Measurements from ENCODE around the gene MTMR10. TPM values are rescaled to one million over a fixed set of nuclear protein-coding genes. Genes with fewer than 3 reads are reported as not detected.

The MTMR10 gene
- total RNA-seq, 1 experiment from 2014 or later: 19.5 TPM

DNA sequence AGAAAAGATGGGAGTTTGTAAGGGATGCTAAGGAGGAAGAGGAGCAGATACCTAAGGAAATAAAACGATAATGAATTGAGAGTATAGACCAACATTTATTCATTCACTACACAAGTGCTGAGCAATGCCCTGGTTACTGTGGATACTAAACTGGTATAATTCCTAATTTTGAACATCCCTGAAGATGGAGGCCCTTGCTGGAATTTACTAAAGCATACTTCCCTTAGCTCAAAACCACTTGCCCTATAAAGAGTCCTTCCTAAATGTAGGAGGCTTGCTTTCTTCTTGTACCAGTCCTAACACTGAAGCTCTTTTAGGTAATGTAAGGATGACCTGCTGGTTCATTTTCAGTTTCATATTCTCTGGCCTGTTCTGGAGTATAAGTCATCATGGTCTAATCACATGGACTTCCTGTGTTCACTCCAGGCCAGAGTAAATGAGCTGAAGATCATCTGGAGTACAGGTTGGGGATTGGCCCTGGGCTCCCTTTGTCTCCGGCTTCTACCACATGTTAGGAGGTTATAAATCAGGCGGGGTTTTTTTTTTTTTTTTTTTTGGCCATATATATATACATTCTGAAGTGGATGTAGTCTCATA is 40.1 kb upstream of the MTMR10 start:
- H3K4me3 ChIP-seq (ENCODE audit: low read depth in 2 of 2, low read length in 2 of 2): no peak overlapping the region
- ChIA-PET POLR2A (interaction anchor here (0.6 kb wide), 1 partner anchor 63 kb away, joined by 11 read pairs; no protein-coding TSS in a partner anchor), CTCF (no interaction called here)
- in situ Hi-C loops (cut with HindIII; ENCODE audit: low pct_unique_long_range_greater_than_20kb, low sequenced_read_pairs): no loop called here
- no peaks in the 10 kb centered on the region for H3K9me3 ChIP-seq (ENCODE audit: control insufficient read depth, insufficient read depth, low read depth, low read length)
- no peak for ATAC-seq
- no peak for TF ChIP-seq TCF7L2 (IDR thresholded peaks at IDR 0.05; ENCODE audit: low read depth, low read length)
- TF ChIP-seq SIN3A (IDR thresholded peaks at IDR 0.05; ENCODE audit: borderline replicate concordance, insufficient read depth, low read depth, low read length): no peak
- TF ChIP-seq POLR2AphosphoS5 (IDR thresholded peaks at IDR 0.05; ENCODE audit: low read depth, low read length): no peak
- TF ChIP-seq, protein P1, sequence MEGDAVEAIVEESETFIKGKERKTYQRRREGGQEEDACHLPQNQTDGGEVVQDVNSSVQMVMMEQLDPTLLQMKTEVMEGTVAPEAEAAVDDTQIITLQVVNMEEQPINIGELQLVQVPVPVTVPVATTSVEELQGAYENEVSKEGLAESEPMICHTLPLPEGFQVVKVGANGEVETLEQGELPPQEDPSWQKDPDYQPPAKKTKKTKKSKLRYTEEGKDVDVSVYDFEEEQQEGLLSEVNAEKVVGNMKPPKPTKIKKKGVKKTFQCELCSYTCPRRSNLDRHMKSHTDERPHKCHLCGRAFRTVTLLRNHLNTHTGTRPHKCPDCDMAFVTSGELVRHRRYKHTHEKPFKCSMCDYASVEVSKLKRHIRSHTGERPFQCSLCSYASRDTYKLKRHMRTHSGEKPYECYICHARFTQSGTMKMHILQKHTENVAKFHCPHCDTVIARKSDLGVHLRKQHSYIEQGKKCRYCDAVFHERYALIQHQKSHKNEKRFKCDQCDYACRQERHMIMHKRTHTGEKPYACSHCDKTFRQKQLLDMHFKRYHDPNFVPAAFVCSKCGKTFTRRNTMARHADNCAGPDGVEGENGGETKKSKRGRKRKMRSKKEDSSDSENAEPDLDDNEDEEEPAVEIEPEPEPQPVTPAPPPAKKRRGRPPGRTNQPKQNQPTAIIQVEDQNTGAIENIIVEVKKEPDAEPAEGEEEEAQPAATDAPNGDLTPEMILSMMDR (IDR thresholded peaks at IDR 0.05): no peak
- TF ChIP-seq REST (IDR thresholded peaks at IDR 0.05; ENCODE audit: insufficient read depth in 1 of 2, low read depth in 2 of 2, low read length in 1 of 2): no peak
- DNase-seq (ENCODE audit: low read depth, low spot score): no peak
- no peaks in the 10 kb centered on the region for H3K4me1 ChIP-seq (ENCODE audit: control insufficient read depth, insufficient read depth, low read length)
- H3K27ac ChIP-seq (ENCODE audit: low read length): no peak overlapping the region
- intact Hi-C loops (cut with micrococcal nuclease; ENCODE audit: unreplicated experiment): no loop called here
- no peaks in the 10 kb centered on the region for H3K36me3 ChIP-seq (ENCODE audit: control insufficient read depth, insufficient read depth, low read length)
- no peaks in the 10 kb centered on the region for H3K27me3 ChIP-seq (ENCODE audit: control insufficient read depth, insufficient read depth, low read length)
- BruUV-seq (replicated peaks): no TSS peak

- intact Hi-C loops (cut with micrococcal nuclease; ENCODE audit: unreplicated experiment): no loop called here
- no peak for DNase-seq (ENCODE audit: low read depth, low spot score)
- Histone ChIP-seq H3K27ac (ENCODE audit: low read length) (no peak overlapping the region), H3K27me3 (ENCODE audit: control insufficient read depth, insufficient read depth, low read length) (no peaks in the 10 kb centered on the region), H3K4me3 (ENCODE audit: low read depth in 2 of 2, low read length in 2 of 2) (no peak overlapping the region), H3K9me3 (ENCODE audit: control insufficient read depth, insufficient read depth, low read depth, low read length) (no peaks in the 10 kb centered on the region), H3K4me1 (ENCODE audit: control insufficient read depth, insufficient read depth, low read length) (peaks cover 3% of the 10 kb centered on the region), H3K36me3 (ENCODE audit: control insufficient read depth, insufficient read depth, low read length) (no peaks in the 10 kb centered on the region)
- no peak for TF ChIP-seq SIN3A (IDR thresholded peaks at IDR 0.05; ENCODE audit: borderline replicate concordance, insufficient read depth, low read depth, low read length)
- TF ChIP-seq, protein P1 (IDR thresholded peaks at IDR 0.05): no peak
- no peak for TF ChIP-seq TCF7L2 (IDR thresholded peaks at IDR 0.05; ENCODE audit: low read depth, low read length)
- TF ChIP-seq POLR2AphosphoS5 (IDR thresholded peaks at IDR 0.05; ENCODE audit: low read depth, low read length): no peak
- TF ChIP-seq REST (IDR thresholded peaks at IDR 0.05; ENCODE audit: insufficient read depth in 1 of 2, low read depth in 2 of 2, low read length in 1 of 2): no peak
- ChIA-PET POLR2A (no interaction called here), CTCF (no interaction called here)
- no TSS peak for BruUV-seq (replicated peaks)
- ATAC-seq: no peak
- in situ Hi-C loops (cut with HindIII; ENCODE audit: low pct_unique_long_range_greater_than_20kb, low sequenced_read_pairs): no loop called here
Measured at GRCh38 chr15:31027910-31028578, 36.6 kb upstream of the MTMR10 start.

Data from Panc1 (cell line).